GM18951 (cell line): ENCODE data around the gene SEC62.

Source experiments
- POLR2A ChIP-seq: IDR thresholded peaks from 4 replicates; pipeline ENCODE4 v1.6.1; 2011; ENCODE audit warnings: mild to moderate bottlenecking; ENCODE audit not compliant: insufficient read length, insufficient read depth; ENCODE audit errors: extremely low read depth
- in situ Hi-C: fragments of 300-500 bp; cut with MboI; formaldehyde crosslinking; loops from one replicate; pipeline ENCODE4 v1.12.0; 2022; ENCODE audit warnings: low sequenced_read_pairs, mixed read lengths, inconsistent platforms; ENCODE audit not compliant: unreplicated experiment

The SEC62 gene

GRCh38 chr3:169980055-169980454, 13.4 kb downstream of the SEC62 start:
- no peak for TF ChIP-seq POLR2A
- in situ Hi-C loops, result no loop called here

- in situ Hi-C loops, result no loop called here
- no peak for TF ChIP-seq POLR2A
Observed at GRCh38 chr3:169984292-169984691, 17.7 kb downstream of the SEC62 start.

GRCh38 chr3:169990431-169990830, 23.8 kb downstream of the SEC62 start:
- TF ChIP-seq POLR2A, result no peak
- in situ Hi-C loops, result no loop called here

- in situ Hi-C loops, result no loop called here
- no peak for TF ChIP-seq POLR2A
Observed at GRCh38 chr3:169992156-169992555, 25.5 kb downstream of the SEC62 start.

- TF ChIP-seq POLR2A, result no peak
- in situ Hi-C loops, result no loop called here
Observed at GRCh38 chr3:169992781-169993180, 26.2 kb downstream of the SEC62 start.

GRCh38 chr3:169993761-169994160, 27.2 kb downstream of the SEC62 start:
- no peak for TF ChIP-seq POLR2A
- in situ Hi-C loops, result no loop called here

- in situ Hi-C loops, result no loop called here
- no peak for TF ChIP-seq POLR2A
Observed at GRCh38 chr3:169996063-169996462, 29.5 kb downstream of the SEC62 start.

GRCh38 chr3:169998668-169999131, 32.1 kb downstream of the SEC62 start:
- no peak for TF ChIP-seq POLR2A
- in situ Hi-C loops, result no loop called here

- no peak for TF ChIP-seq POLR2A
- in situ Hi-C loops, result no loop called here
Observed at GRCh38 chr3:169999433-169999832, 32.8 kb downstream of the SEC62 start.

- in situ Hi-C loops, result no loop called here
- TF ChIP-seq POLR2A, result no peak
Observed at GRCh38 chr3:170000051-170000450, 33.4 kb downstream of the SEC62 start.

GRCh38 chr3:170002231-170002630, 35.6 kb downstream of the SEC62 start:
- no peak for TF ChIP-seq POLR2A
- in situ Hi-C loops, result no loop called here

- in situ Hi-C loops, result no loop called here
Observed at GRCh38 chr3:170002879-170003278, 36.3 kb downstream of the SEC62 start.

GRCh38 chr3:170003881-170004356, 37.3 kb downstream of the SEC62 start:
- TF ChIP-seq POLR2A, result no peak
- in situ Hi-C loops, result no loop called here

More at GRCh38 chr3:170002879-170003278, 36.3 kb downstream of the SEC62 start:
- TF ChIP-seq POLR2A, result no peak

- in situ Hi-C loops, result no loop called here
- no peak for TF ChIP-seq POLR2A
Observed at GRCh38 chr3:170007031-170007663, 40.5 kb downstream of the SEC62 start.
